DMS79 (cell line): Measurements from ENCODE around the gene CACNA1I.

Experiments
- DNase-seq: peaks from one replicate; lab custom pipeline; 2025; lab: John Stamatoyannopoulos, UW

CACNA1I gene

DNA sequence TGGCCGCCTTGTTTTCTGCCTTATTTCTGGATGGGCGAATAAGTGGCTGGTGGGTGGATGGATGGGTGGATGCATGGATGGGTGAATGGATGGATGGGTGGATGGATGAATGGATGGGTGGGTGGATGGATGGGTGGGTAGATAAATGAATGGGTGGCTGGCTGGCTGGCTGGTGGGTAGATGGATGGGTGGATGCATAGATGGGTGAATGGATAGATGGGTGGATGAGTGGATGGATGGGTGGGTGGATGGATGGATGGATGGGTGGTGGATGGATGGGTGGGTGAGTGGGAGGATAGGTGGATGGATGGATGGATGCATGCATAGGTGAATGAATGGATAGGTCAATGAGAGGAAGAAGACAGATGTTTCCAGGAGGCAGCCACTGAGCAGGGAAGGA, 98.9 kb downstream of the CACNA1I start:
- no peak for DNase-seq

DNA sequence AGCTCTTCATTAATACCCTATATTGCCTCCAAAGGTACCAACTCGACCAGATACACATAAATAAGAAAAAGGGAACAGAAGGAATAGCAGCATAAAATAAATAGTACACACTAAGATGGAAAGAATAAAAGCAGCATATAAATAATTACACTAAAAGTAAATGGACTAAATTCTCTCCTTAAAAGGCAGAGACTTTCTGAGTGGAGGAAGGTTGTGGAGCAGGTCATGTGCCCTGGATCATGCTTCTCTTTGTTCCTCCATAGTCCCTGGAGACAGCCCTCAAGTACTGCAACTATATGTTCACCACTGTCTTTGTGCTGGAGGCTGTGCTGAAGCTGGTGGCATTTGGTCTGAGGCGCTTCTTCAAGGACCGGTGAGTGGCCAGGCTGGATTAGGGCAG, 101.4 kb downstream of the CACNA1I start:
- DNase-seq, result no peak

- DNase-seq, result no peak
Observed at GRCh38 chr22:39674536-39674935, 104.0 kb downstream of the CACNA1I start.

DNA sequence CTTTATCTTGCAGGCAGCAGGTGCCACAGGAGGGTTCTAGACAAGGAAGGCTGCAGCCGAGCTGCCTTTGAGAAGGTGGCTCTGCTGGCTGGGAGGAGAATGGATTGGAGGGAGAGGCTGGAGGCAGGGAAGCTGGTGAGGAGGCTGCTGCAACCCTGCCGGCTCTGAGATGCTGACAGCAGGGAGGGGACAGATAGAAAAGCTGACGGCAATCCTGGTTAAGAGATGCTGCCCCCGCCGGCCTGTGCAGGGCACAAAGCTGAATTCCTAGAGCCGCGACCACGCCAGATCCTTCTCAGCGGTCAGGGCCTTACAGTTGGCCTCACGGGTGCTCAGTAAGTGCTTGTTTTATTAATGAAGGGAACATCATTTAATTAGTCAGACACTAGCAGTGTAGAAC, 105.4 kb downstream of the CACNA1I start:
- no peak for DNase-seq

DNA sequence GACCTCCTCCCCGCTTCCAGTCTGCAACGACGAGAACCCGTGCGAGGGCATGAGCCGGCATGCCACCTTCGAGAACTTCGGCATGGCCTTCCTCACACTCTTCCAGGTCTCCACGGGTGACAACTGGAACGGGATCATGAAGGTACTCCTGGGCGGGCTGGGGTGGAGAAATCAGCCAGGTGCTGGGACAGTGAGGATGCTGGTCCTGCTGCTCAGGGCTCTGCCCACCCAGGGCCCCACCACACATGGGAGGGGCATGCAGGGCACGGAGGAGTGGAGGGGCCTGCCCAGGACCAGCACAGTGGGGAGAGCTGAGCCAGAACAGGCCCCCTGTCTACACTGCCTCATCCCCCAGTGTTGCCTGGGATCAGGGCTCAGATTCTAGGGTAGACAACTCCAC, 107.4 kb downstream of the CACNA1I start:
- DNase-seq, result no peak

GRCh38 chr22:39678862-39679490, 108.4 kb downstream of the CACNA1I start:
- no peak for DNase-seq

DNA sequence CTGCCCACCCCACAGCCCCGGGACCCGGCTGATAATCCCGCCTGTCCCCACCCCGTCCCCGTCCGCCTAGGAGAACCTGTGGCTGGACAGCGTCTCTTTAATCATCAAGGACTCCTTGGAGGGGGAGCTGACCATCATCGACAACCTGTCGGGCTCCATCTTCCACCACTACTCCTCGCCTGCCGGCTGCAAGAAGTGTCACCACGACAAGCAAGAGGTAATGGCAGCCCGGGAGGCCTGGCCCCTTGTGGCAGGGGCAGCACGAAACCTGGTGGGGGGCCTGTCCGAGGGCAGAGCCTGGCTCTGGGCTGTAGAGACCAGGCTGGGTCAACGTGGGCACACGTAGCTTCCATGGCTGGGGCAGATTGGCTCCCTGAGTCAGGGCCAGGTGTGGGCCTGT, 109.1 kb downstream of the CACNA1I start:
- DNase-seq, result no peak

- no peak for DNase-seq
Observed at GRCh38 chr22:39680486-39680885, 109.9 kb downstream of the CACNA1I start.

DNA sequence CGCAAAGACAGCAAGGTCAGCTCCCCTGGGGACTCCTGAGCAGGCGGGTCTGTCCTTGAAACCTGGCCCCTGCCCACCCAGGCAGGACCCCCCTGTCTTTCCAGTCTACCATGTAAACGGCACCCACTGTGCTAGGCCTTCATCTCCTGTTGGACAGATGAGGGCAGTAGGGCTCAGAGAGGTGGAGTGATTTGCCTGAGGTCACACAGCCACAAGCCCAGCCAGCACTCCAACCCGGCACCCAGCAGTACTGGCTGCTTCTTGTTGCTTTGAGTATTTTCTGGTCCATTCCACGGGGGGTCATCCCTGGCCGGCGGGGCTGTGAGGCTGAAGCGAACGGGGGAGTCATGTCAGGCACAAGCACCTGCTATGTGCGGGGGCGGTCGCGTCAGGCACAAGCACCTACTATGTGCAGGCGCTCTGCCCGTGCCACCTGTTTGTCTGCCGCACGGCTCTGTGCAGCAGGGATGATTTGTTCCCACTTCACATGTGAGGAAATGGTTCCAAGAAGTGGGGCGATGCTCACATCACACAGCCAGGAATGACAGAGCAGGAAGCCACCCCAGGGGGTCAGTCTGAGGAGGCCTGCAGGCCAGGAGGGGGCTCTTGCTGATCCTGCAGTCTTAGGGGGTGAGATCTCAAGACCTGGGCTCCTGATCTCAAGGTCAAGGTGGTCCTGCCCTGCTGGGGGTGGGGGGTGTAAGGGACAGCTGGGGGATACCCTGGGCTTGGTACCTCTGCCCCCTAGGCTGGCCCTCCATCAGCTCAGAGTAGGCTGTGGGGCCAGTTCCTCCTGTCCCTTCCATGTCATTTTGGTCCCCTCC, 110.7 kb downstream of the CACNA1I start:
- no peak for DNase-seq

- no peak for DNase-seq
Observed at GRCh38 chr22:39682994-39683393, 112.4 kb downstream of the CACNA1I start.

GRCh38 chr22:39683639-39684038, 113.1 kb downstream of the CACNA1I start:
- DNase-seq, result no peak

DNA sequence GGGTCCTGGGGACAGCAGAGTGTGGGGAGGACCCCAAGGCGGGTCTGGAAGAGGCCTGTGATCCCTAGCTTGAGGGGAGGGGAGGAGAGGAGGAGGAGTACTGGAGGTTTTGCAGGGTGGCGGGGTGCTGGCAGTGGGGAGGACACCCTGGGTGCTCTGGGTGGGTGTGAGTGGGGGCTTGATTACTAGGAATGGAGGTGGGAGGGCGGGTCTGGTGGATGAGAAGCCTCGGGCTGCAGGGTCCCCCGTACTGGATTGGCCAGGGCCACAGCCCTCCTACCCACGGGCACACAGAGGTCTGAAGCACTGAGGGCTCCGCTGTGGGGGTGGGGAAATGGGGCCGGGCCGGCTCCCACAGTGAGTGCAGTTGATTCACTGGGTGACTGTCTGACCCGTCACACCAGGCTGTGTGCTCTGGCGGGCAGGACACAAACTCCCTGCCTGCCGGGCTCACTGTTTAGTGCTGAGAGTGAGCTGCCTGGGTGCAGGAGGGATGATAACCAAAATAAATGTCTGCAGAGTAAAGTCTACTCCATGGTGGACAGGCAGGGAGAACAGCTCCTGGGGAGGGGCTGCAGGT, 114.2 kb downstream of the CACNA1I start:
- no peak for DNase-seq

DNA sequence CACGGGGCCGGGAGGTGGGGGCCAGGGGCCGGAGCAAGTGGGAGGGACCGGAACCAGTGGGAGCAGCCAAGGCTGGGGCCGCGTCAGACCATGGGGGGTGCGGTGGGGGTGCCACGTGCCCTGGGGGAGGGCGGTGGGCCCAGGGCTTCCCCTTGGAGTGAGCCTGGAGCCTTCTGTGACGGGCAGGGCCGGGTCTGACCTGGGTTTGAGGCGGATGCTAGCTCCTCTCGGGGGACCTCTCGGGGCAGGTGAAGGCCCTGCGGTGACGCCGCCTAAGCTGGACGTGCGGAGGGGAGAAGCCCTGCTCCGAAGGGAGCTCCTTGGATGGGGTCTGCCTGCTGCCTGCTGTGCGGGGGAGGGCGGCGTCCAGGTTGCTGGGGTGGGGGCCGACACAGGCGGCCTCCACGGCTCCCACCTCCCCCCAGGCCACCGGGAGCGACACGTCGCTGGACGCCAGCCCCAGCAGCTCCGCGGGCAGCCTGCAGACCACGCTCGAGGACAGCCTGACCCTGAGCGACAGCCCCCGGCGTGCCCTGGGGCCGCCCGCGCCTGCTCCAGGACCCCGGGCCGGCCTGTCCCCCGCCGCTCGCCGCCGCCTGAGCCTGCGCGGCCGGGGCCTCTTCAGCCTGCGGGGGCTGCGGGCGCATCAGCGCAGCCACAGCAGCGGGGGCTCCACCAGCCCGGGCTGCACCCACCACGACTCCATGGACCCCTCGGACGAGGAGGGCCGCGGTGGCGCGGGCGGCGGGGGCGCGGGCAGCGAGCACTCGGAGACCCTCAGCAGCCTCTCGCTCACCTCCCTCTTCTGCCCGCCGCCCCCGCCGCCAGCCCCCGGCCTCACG, 115.0 kb downstream of the CACNA1I start:
- DNase-seq, result no peak

DNA sequence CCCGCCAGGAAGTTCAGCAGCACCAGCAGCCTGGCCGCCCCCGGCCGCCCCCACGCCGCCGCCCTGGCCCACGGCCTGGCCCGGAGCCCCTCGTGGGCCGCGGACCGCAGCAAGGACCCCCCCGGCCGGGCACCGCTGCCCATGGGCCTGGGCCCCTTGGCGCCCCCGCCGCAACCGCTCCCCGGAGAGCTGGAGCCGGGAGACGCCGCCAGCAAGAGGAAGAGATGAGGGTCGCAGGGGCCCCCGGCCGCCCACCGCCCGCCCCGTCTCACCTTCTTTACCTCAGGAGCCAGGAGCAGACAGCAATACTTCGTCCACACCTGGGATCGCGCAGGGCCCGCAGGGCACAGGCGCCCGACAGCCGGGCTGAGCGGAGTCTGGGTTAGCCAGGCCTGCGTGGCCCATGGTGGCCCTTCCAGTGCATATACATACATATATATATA, 115.6 kb downstream of the CACNA1I start:
- DNase-seq, result no peak

- DNase-seq, result no peak
Observed at GRCh38 chr22:39686776-39687525, 116.4 kb downstream of the CACNA1I start.

- DNase-seq, result no peak
Observed at GRCh38 chr22:39688186-39688785, 117.7 kb downstream of the CACNA1I start.

DNA sequence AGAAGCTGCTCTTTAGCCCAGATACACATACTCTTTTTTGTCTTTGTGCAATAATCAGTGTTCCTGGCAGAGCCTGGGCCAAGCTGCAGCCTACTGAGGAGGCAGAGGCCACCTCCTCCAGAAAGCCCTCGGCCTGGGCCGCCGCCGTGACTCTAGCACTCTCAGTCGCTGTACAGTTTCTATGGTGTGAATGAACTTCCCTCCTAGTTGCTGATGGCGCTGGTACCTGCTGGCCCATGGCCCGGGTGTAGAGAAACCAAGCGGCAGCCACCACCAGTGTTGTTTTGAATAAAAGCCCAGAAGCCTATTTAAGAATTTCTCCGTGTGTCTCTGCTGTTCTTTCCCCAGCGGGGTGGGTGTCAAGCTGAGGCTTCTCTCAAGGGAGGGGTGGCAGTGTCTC, 118.9 kb downstream of the CACNA1I start:
- DNase-seq, result no peak

DNA sequence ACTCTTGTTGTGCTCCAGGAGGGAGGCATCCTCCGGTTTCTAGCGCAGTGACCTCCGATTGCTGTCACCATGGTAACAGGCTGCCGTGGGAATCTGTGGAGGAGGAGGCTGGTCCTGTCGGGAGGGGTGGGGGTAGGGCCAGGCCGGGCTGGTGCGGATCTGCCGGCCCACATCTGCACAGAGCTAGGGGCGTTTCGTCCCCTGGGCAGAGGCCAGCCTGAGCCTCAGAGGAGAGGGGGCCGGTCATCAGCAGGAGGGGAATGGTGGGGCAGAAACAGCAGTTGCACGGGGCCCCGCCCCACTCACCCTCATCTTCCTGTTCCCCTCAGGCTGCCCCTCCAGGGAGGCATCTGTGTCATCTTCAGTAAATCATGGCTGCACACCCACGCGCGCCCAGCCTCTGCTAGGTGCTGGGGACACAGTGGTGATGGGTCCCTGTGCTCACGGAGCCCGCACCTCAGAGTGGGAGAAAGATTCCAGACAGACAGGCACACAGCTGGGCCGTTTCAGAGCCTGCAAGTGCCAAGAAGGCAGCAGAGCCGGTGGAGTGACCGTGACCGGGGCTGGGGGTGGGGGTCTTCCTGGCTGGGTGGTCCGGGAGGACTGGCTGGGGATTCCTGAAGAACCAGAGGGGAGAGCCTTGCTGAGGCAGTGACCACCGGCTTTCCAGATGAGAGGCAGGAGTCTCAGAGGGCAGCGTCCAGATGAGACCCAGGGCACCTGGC, 120.5 kb downstream of the CACNA1I start:
- no peak for DNase-seq

DNA sequence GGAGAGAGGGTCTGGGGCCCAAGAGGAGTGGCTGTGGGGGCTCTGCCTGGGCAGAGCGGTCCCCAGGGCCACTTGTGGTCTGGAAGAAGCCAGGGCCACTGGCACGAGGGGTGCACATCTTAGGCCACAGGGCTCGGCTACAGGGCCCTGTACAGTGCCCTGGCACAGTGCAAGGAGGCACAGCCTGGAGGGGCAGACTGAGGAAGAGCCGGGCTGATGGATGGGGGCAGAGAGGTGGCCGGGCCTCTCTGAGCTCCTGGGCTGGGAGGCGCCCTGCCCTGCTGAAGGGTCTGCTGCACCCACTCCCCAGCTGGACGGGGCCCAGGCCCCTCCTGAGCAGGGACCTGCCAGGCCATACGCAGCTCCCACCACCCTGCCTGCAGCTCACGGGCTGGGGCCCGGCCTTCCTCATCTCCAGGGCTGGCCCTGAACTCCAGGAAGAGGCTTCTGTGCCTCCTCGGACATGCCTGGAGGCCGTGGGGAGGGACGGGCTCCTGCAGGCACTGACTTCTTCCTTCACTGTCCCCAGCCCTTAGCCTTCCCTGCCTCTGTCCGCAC, 123.5 kb downstream of the CACNA1I start:
- no peak for DNase-seq

DNA sequence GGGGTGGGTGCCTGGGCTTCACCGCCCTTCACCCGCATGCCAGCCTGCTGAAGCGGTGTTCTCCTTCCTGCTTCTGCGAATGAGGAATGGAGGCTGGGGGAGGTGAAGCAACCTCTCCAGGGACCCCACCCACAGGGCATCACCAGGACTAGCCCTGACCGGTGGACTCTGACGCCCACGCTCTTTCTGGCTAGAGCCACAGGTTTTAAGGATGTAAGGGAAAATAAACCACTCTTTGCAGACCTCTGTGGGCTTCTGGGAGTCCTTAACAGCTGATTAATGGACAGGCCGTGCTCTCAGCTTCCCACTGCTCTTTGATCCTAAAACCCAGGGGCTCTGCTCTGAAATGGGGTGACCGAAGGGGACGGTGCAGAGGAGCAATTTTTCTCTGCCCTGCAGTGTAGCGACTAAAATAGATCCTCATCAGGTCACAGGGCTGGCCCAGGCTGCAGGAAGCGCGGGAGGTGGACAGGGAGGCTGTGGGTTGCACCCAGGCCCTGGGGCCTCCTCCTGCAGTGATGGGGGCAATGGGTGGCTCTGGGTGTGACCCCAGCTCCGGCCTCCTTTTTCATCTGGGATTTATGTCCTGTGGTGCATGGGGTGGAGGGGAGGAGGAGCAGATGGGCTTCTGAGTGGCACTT, 127.4 kb downstream of the CACNA1I start:
- no peak for DNase-seq
